NCI-H2196 (cell line): ENCODE data around the gene MAGI2.

ENCODE experiments used
- DNase-seq: peaks from one replicate; lab custom pipeline; 2025; ENCODE audit not compliant: unreplicated experiment; lab: John Stamatoyannopoulos, UW

The MAGI2 gene

DNA sequence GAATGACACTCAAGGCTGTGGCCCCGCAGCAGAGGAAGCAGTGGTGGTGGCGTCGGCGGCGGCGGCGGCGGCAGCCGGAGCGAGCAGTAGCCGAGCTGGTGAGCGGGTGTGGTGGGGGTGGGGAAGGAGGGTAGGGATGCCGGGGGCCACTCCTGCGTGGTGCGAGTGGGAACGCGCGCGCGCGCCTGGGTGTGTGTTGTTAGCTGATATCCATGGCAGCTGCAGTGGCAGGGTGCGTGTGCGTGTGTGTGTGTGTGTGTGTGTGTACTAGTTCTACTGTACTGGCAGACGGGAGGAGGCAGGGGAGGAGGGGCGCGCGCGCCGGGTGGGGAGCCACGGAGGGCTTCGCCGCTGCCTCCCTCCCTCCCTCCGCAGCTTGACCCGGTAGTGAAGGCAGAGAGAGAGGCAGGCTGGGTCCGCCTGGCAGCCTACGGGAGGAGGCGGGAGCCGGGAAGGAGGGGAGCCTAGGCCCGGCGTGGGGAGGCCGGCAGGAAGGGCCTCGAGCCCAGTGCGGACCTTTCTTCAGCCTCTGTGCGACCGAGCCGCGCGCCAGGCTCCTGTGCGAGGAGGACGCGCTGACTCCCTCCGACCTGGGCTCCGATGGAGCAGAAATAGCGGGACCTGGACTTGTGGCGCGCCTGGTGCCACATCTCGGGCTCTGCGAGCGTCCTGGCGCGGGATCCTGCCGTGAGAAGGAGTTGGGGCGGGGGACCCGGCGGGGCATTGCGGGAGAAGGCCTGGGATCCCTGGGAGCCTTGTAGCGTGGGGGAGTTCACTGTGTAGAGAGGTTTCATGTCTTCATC is at the start of gene MAGI2:
TSS of gene MAGI2 (minus strand) at position 110 of the 803 bp plus-strand sequence. CDS start 347 bp downstream, outside the sequence.
- DNase-seq: no peak

DNA sequence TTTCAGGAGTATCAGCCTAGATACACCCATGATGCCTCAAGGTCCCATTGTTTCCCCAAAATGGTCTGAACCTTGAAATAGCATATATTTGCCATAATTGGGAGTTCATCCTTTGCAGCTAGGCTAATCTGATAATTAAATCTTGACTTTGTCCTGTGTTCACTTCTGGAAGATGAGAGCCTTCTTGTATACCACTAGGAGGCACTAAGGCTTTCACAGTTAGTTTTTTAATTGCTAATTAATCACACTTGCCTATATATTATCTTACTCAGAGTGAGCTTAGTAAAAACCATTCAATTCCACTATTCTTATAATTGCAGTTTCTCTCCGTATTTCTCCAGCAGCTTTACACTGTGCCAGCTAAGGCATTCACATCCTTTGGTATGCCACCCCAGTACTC is 48.7 kb upstream of the MAGI2 start:
- DNase-seq: no peak

DNA sequence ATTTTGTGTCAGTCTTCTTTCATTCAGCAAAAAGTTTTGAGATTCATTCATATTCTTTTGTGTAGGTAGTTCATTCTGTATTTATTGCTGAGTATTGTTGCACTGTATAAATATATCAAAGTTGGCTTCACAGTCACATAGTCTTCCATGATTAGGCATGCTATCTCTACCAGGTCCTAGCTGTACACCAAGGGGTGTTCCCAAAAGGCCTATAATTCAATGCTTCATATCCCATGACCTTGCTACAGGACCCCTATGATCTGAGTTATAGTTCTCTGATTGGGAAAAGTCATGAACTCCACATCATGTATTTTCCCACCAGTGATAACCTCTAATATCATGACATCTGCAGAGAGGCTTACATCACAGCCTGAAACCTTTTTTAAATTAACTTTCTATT is 47.3 kb upstream of the MAGI2 start:
- DNase-seq: no peak

DNA sequence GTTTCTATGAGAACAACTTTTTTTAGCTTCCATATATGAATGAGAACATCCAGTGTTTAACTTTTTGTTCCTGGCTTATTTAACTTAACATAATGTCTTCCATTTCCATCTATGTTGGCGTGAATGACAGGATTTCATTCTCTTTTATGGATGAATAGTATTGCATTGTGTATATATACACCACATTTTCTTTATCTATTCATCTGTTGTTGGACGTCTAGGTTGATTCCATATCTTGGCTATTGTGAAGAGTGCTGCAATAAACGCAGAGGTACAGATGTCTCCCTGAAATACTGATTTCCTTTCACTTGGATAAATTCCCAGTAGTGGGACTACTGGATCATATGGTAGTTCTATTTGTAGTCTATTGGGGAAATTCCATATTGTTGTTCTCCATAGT is 44.3 kb upstream of the MAGI2 start:
- no peak for DNase-seq

DNA sequence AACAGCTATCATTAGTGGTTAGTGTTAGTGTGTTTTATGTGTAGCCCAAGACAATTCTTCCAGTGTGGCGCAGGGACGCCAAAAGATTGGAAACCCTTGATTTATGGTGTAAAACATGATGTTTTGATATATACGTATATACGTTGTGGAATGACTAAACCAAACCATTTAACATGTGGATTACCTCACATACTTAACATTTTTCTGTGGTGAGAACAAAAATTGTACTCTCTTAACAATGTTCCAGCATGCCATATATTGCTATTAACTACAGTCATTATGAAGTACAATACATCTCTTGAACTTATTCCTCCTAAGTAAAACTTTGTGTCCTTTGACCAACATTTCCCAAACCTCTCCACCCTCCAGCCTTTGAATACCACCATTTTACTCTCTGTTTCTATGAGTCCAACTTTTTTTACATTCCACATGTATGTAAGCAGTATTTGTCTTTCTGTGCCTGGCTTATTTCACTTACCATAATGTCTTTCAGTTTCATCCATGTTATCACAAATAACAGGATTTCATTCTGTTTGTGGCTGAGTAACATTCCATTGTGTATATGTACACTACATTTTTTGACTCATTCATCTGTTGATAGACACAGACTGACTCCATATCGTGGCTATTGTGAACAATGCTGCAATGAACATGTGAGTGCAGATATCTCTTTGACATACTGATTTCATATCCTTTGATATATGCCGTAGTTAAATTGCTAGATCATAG is 42.2 kb upstream of the MAGI2 start:
- no peak for DNase-seq

DNA sequence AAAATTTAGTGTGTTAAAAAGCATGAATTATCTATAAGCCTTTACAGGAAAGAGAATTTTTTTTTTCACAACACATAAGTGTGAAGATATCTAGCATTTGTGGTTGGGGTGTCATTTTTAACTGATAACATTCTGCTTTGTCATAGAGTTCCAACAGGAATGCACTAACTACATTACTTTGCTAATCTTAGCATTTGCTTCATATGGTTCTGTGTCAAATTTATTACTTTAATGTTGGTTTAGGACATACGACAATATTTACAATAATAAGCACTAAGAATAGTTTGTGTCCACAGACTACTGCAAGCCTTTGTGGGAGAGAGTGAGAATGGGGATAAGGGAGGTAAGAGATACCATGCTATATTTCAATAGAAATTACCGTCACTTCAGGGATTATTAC is 40.6 kb upstream of the MAGI2 start:
- DNase-seq: no peak

DNA sequence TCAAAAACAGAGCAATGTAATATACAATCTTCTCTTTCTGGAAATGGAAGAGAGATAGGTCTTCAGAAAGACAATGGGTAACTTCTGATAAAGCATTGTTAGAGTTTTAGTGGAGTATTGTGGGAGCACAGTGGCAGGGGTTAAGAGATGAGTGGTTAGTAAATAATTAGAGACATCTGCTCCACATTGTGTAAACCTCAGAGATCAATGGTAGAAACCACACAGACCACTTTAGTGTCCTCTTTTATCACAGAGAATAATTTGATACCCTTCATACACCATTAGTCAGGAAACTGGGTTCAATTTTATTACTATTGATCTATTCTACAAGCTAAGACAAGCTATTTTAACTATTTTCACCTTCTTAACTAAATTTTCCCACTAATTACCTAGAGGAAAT is 35.9 kb upstream of the MAGI2 start:
- no peak for DNase-seq

DNA sequence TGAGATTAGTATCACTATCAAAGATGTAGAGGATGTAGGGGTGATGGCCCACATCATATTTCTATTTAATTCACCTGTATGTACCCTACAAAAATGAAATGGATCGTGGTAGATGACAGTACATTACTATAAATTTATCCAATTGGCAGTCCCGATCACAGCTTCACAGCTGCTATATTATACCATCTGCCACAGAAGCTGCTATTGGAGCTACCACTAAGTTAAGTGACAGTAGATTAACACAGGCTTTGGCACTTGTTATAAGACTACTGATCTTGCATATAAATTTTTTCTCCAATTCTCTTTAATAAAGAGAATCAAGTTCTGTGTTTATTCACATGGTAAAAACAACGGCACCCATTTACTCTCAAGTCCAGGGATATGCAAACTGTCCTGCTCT is 24.9 kb upstream of the MAGI2 start:
- no peak for DNase-seq

DNA sequence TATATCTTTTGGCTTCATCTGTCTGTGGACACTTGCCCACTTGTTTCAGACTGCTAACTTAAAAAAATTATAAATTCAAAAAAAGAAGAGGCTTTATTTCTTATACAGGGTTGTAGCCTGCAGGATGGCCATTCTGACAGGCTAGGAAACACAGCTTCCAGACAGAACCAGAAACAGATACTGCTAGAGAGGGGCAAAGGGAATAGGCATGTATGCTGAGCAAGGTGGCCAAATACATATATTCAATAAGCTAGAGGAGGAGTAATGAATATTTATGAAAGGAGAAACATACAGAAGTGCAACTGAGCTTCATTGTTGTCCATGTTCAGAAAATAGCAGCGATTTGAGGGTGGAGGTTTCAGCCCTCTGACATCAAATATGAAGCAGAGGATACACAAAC is 22.0 kb upstream of the MAGI2 start:
- DNase-seq: no peak

DNA sequence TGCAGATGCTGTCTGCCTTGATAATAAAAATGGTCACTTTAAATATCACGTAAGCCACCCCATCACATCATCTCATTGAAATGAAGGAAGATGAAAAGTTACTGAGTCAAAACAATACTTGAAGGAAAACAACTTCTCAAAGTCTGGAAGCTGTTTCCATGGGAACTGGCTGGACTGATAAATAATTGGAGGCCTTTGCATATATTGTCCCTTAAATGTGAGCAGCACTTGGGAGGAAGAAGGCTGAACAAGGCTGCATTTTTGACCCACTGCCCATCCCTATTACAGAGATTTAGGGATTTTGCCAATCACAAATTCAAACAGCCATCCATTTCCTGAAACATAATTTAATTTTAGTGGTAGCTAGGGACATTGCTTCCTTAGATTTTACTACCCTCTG is 18.2 kb upstream of the MAGI2 start:
- no peak for DNase-seq

DNA sequence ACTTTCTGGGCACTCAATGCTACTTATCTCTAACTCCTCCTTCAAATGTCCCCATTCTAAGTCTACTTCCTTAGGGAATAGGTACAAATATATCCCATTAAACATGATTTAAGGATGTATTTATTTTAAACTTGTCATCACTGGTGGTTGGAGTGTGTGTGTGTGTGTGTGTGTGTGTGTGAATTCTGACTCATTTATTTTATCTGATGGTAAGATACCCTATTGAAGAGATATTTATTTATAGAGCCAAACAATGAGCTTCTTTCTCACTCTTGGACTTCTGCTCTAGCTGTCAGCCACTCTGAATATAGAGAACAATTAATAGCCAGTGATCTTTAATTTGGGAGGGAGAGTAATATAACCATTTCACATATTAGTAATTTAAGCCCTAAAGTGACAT is 17.8 kb upstream of the MAGI2 start:
- DNase-seq: no peak

DNA sequence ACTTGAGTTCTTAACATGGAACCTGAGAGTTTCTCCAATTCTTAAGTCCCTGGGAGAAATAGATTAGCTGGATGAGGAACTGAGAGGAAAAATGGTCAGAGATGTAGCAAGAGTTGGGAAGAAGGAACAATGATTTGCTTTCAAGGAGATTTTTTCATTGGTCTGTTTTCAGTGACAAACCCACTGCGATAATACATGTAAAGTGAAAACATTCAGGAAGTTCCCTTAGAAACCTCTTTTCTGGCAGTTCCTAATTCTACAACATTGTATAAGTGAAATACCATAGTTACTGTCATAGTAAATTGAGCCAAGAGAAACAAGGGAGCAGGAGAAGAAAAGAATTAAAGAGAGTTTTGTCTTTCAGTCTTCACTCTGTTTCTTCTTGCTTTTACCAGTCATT is 12.1 kb upstream of the MAGI2 start:
- no peak for DNase-seq

DNA sequence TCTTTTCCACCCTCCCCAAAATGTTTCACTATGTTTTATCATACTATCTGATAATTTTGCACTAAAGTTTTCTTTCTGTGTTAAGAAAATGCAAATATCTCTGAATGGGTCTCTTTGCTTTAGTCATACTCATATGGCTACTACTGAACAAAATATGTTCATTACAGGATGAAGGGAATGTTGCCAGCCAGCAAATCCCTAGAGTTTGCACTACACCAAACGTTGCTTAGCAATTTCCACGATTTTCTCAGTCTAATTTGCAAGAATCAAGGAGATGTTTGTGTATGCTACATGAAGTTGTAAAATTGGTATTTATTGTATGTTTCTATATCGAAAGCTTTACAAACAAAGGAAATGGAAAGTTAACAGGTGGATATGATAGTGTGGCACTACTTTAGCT is 10.6 kb upstream of the MAGI2 start:
- no peak for DNase-seq

DNA sequence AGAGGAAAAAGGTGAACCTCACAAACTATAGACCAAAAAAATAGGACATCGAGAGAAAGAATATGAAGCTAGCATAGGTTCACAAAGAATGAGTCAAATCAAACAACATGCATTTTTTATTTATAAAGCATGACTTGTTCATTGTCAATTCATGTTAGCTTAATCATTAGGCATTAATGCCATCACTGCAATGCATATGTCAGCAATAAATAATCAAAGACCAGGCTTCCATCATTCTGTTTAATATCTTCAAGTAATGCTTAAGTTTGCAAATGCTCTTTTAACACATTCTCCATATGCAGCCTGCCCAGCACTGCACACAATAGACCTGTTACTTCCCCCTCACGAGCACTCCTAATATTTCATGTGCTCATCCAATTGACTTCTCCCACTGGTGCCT is 8.9 kb upstream of the MAGI2 start:
- no peak for DNase-seq

DNA sequence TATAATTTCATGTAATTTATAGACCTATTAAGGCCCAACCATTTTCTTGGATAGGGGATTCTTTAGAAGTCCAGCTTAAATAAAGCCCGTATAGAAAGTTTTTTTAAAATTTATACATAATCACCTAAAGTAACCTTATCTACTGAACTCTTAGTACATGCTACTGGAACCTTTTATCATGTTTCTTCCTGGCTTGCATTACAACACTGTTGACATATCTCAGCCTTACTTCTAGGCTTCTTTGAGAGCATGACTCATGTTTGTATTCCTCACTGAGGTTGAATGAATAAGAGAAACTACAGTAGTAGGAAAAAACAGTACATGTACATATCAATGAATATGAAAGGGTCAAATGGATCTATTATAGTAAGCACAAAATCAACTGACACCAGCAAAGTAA is 8.2 kb upstream of the MAGI2 start:
- no peak for DNase-seq

DNA sequence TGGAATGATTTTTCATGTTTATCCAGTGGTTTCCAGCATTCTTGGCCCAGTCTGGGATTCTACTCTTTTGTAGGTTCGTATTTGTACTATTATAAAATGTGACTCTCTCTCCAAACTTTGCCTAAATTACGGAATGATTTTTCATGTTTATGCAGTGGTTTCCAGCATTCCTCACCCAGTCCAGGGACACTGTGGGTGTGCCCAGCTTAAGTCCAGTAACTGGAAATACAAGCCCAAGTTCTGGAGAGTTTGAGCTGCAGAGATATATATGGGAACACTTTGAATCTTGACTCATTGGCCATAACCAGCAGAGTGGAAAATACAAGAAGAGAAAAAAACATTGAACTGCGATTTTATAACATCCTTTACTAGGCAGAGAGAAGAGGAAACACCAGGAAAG is 5.9 kb upstream of the MAGI2 start:
- no peak for DNase-seq

DNA sequence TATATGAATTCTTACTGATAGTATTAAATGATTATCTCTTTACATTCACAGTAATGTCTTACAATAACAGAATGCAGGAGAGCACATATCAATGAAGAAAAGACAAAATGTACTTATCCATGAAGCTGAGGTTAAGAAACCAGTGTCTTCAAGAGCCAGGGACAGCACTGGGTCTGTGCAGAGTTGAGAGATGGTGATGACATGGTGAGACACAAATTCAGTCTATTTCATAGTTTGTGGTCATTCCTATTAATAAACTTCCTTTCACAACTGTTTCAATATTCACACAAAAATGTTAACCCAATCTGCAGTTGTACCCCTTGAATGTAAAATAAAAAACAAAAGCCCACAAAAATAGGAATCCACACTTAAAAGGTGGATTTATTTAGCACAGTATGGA is 5.3 kb upstream of the MAGI2 start:
- no peak for DNase-seq

DNA sequence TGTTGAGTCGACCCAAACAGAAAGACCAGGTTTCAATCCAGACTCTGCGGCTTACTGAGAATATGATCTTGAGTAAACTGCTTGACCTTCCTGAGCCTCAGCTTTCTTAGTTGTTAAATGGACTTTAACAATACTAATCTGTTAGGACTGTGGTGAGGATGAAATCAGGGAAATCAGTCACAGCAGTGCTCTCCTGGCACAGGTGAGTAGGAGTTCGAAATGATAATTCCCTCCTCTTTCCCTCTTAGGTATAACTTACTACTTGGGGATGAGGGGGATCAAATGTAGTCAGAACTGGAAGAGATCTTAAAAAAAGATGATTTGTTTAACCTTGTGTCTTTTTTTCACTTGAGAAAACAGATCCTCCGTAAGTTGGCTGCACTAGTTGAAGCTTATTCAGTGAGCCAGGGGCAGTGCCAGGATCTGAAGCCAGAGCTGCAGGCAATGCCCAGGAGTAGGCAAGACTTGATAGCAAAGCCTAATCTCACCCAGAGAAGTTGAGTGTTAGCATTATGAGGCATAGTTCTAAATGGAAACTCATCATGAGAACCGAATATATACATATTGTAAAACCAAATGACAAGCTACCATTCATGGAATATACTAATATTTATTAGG is 1.8 kb upstream of the MAGI2 start:
- no peak for DNase-seq

DNA sequence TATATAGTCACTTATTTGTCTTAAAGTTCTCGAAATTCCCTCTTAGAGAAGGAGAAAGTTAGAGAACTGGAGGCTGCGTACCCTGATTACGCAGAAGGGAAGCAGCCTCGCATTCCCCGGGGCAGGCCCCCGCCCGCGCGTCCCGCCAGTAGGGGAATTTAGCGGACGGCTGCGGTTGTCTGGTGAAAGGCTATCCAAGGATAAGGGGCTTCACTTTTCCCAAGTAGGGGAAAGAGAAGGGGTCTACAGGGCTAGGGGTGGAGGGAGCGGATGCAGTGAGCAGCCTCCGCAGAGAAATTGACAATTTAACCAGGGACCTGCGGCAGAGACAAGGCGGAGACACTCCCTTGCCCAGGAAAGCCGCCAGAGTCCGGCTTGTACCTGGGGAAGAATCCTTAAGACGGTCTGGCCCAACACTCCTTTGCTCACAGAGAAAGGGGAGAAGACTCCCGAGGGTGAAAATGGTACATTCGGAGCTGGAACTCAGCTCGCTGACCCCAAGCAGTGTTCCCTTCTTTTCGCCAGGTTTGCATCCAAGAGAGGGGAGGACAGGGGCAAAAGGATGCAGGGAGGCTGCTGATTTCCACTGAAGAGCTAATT is 994 bp upstream of the MAGI2 start:
- no peak for DNase-seq

DNA sequence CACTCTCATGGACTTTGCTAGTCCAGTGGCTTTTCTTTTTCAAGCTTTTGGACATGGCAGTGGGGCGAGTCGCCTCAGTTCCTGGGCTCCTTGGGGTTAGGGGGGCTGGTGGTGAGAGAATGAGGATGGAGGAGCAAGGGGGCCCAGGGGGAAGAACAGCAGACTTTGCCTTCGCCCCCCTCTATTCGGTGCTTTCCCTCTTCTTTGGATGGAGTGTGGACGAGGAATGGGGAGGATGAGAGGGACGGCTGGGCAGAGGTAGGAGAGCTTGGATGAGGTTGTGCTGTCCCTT is 255 bp downstream of the MAGI2 start:
- no peak for DNase-seq

DNA sequence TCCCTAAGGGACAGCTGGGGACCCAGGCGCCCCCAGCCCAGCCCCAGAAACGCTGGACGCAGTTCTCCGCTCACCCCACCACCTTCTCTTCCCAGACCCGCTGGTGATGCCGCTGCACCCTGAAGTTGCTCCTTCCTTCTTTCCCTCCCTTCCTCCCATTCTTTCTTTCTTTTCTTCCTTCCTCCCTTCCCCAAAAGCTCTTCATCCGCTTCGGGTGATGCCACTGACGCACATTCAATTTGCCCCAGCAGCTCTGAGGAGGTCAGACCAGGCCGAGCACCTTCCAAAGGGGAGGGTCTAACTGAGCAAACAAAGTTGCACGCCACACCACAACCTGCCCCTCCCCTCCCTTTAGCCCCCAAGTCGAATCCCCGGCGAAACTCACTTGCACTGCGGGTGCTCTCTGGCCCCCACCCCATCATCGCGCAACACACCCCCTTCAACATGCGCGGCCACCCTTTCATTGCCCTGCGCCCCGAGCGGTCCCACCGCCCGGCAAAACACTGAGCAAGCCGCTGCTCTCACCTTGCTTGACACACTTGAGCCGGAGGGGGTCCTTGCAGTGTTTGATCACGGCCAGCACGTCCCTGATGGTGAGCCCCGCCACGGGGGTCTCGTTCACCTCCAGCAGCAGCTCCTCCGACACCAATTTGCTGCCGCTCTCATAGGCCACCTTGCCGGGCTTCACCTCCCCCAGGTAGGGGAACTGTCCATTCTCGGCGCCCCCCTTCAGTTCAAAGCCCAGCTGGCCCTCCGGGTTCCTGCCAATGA is 787 bp downstream of the MAGI2 start:
- no peak for DNase-seq
